ENCODE measurements around the gene LRRC75B. TPM values are rescaled to one million over a fixed set of nuclear protein-coding genes. Genes with fewer than 3 reads are reported as not detected.

LRRC75B gene
- total and polyA plus RNA-seq, 2 of the 13 experiments (the other 11 are each of a cell fraction or from before 2014, with no cell fraction given) = 11.8 to 34.8 TPM

GRCh38 chr22:24583221-24584165 is 9.4 kb downstream of the LRRC75B start (continued):
- TF ChIP-seq NCOA2 (CRISPR knock-in tag; IDR thresholded peaks at IDR 0.05) = no peak
- TF ChIP-seq HDAC1 (CRISPR knock-in tag; IDR thresholded peaks at IDR 0.05) = 0 out of 2 replicates have a peak, but pooled peaks have one; percentile 37
- no peak for TF ChIP-seq HDAC2 (CRISPR knock-in tag; IDR thresholded peaks at IDR 0.05)
- peak; percentile 100 for TF ChIP-seq ZNF687 (CRISPR knock-in tag; IDR thresholded peaks at IDR 0.05)
- TF ChIP-seq ZFP1 (CRISPR knock-in tag; IDR thresholded peaks at IDR 0.05) = no peak
- TF ChIP-seq TGIF2 (CRISPR knock-in tag; IDR thresholded peaks at IDR 0.05) = peak; percentile 12; the same call in 1 of the 2 replicates
- TF ChIP-seq POLR2AphosphoS5 (IDR thresholded peaks at IDR 0.05; ENCODE audit: low read depth, low read length) = peak; percentile 48
- no peak for TF ChIP-seq ATM (IDR thresholded peaks at IDR 0.05; ENCODE audit: borderline replicate concordance)
- peak; percentile 70; the same call in 1 of the 2 replicates for TF ChIP-seq ZNF605 (CRISPR knock-in tag; IDR thresholded peaks at IDR 0.05)
- 0 out of 2 replicates have a peak, but pooled peaks have one; percentile 52 for TF ChIP-seq SP4 (CRISPR knock-in tag; IDR thresholded peaks at IDR 0.05)
- peak; percentile 51; the same call in 1 of the 2 replicates for TF ChIP-seq ZNF317 (CRISPR knock-in tag; IDR thresholded peaks at IDR 0.05)
- TF ChIP-seq ZNF44 (CRISPR knock-in tag; IDR thresholded peaks at IDR 0.05) = no peak
- no peak for TF ChIP-seq ATF7 (IDR thresholded peaks at IDR 0.05)
- TF ChIP-seq ATF7 (CRISPR knock-in tag; IDR thresholded peaks at IDR 0.05) = 0 out of 2 replicates have a peak, but pooled peaks have one; percentile 23
- 0 out of 2 replicates have a peak, but pooled peaks have one; percentile 38 for TF ChIP-seq PAXIP1 (CRISPR knock-in tag; conservative IDR thresholded peaks at IDR 0.05)
- TF ChIP-seq ZNF225 (CRISPR knock-in tag; IDR thresholded peaks at IDR 0.05) = peak; percentile 91
- TF ChIP-seq ZMAT3 (CRISPR knock-in tag; conservative IDR thresholded peaks at IDR 0.05) = 0 out of 2 replicates have a peak, but pooled peaks have one; percentile 56
- peak; percentile 7; the same call in 1 of the 2 replicates for TF ChIP-seq CREB1 (IDR thresholded peaks at IDR 0.05)
- TF ChIP-seq CREB1 (CRISPR knock-in tag; IDR thresholded peaks at IDR 0.05) = no peak
- TF ChIP-seq DMAP1 (CRISPR knock-in tag; IDR thresholded peaks at IDR 0.05) = no peak
- TF ChIP-seq DZIP1 (CRISPR knock-in tag; IDR thresholded peaks at IDR 0.05) = no peak

All from HepG2 (cell line).